Neural progenitor cell (in vitro differentiated cells): ENCODE data around the gene ADAM10. TPM values are rescaled to one million over a fixed set of nuclear protein-coding genes. Genes with fewer than 3 reads are reported as not detected.
A peak's percentile ranks its signal among the peaks of the same experiment; 100 is the strongest.

Source experiments
- DNase-seq: peaks from one replicate; pipeline ENCODE4 v3.0.0-alpha.2; 2016; ENCODE audit warnings: low spot score
- H2AFZ ChIP-seq: fragments of 200-600 bp; sonication (generic); replicated peaks from 2 replicates; pipeline ENCODE4 v1.6.1; 2016; ENCODE audit warnings: antibody characterized with exemption
- H3F3A ChIP-seq: fragments of 200-600 bp; sonication (generic); 2 replicates; pipeline ENCODE4 v1.6.1; 2016; ENCODE audit warnings: antibody characterized with exemption, low read depth
- H3K27ac ChIP-seq: fragments of 200-600 bp; sonication (generic); 2 replicates; pipeline ENCODE4 v1.5.1; 2016; ENCODE audit warnings: mild to moderate bottlenecking
- H3K27me3 ChIP-seq: fragments of 200-600 bp; sonication (generic); 2 replicates; pipeline ENCODE4 v1.6.1; 2016; ENCODE audit warnings: mild to moderate bottlenecking, moderate library complexity
- H3K36me3 ChIP-seq: fragments of 200-600 bp; sonication (generic); 2 replicates; pipeline ENCODE4 v1.5.1; 2016
- H3K4me1 ChIP-seq: fragments of 200-600 bp; sonication (generic); 2 replicates; pipeline ENCODE4 v1.6.1; 2016; ENCODE audit warnings: mixed run types
- H3K4me2 ChIP-seq: fragments of 200-600 bp; sonication (generic); 2 replicates; pipeline ENCODE4 v1.6.1; 2016
- H3K4me3 ChIP-seq: fragments of 200-600 bp; sonication (generic); 2 replicates; pipeline ENCODE4 v1.5.1; 2016
- H3K79me2 ChIP-seq: fragments of 200-600 bp; sonication (generic); 2 replicates; pipeline ENCODE4 v1.6.1; 2016; ENCODE audit warnings: low read depth
- H3K9ac ChIP-seq: fragments of 200-600 bp; sonication (generic); 2 replicates; pipeline ENCODE4 v1.6.1; 2016
- H3K9me3 ChIP-seq: fragments of 200-600 bp; sonication (generic); 2 replicates; pipeline ENCODE4 v1.5.1; 2016; ENCODE audit warnings: low read depth
- H4K20me1 ChIP-seq: fragments of 200-600 bp; sonication (generic); 2 replicates; pipeline ENCODE4 v1.6.1; 2016; ENCODE audit warnings: low read depth
- H3K27ac Mint-ChIP-seq: 3 replicates; pipeline ENCODE4 v1.8.0; 2021; ENCODE audit warnings: mixed read lengths
- H3K27me3 Mint-ChIP-seq: 2 replicates; pipeline ENCODE4 v1.8.0; 2022; ENCODE audit warnings: low read depth, mild to moderate bottlenecking, inconsistent platforms, moderate library complexity, mixed read lengths; ENCODE audit not compliant: insufficient read depth
- H3K36me3 Mint-ChIP-seq: 3 replicates; pipeline ENCODE4 v1.8.0; 2021; ENCODE audit warnings: mixed read lengths
- H3K4me1 Mint-ChIP-seq: 3 replicates; pipeline ENCODE4 v1.8.0; 2021; ENCODE audit warnings: mixed read lengths
- H3K4me3 Mint-ChIP-seq: 3 replicates; pipeline ENCODE4 v1.8.0; 2021; ENCODE audit warnings: mild to moderate bottlenecking, moderate library complexity, mixed read lengths
- H3K9me3 Mint-ChIP-seq: 3 replicates; pipeline ENCODE4 v1.8.0; 2020; ENCODE audit warnings: mixed read lengths
- EZH2 ChIP-seq: fragments of 200-600 bp; sonication (generic); IDR thresholded peaks from 2 replicates; pipeline ENCODE4 v1.6.1; 2017; ENCODE audit warnings: antibody characterized with exemption, mild to moderate bottlenecking, moderate library complexity
- EZH2phosphoT487 ChIP-seq: fragments of 200-600 bp; sonication (generic); IDR thresholded peaks from 2 replicates; pipeline ENCODE4 v1.6.1; 2017; ENCODE audit warnings: antibody characterized with exemption
- total RNA-seq: library from RNA; depleted of rRNA; stranded (reverse); fragments of >200 nt; gene quantifications from 2 replicates; pipeline ENCODE4 v1.2.3, GENCODE V29; 2015; ENCODE audit warnings: low replicate concordance
- TF ChIP-seq, protein P1 (sequence below): fragments of 200-600 bp; sonication (generic); IDR thresholded peaks from 2 replicates; pipeline ENCODE4 v1.5.1; 2017; ENCODE audit warnings: antibody characterized with exemption, mild to moderate bottlenecking

ADAM10 gene, protein sequence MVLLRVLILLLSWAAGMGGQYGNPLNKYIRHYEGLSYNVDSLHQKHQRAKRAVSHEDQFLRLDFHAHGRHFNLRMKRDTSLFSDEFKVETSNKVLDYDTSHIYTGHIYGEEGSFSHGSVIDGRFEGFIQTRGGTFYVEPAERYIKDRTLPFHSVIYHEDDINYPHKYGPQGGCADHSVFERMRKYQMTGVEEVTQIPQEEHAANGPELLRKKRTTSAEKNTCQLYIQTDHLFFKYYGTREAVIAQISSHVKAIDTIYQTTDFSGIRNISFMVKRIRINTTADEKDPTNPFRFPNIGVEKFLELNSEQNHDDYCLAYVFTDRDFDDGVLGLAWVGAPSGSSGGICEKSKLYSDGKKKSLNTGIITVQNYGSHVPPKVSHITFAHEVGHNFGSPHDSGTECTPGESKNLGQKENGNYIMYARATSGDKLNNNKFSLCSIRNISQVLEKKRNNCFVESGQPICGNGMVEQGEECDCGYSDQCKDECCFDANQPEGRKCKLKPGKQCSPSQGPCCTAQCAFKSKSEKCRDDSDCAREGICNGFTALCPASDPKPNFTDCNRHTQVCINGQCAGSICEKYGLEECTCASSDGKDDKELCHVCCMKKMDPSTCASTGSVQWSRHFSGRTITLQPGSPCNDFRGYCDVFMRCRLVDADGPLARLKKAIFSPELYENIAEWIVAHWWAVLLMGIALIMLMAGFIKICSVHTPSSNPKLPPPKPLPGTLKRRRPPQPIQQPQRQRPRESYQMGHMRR
- 150 and 153 TPM in 2 replicates for total RNA-seq

DNA sequence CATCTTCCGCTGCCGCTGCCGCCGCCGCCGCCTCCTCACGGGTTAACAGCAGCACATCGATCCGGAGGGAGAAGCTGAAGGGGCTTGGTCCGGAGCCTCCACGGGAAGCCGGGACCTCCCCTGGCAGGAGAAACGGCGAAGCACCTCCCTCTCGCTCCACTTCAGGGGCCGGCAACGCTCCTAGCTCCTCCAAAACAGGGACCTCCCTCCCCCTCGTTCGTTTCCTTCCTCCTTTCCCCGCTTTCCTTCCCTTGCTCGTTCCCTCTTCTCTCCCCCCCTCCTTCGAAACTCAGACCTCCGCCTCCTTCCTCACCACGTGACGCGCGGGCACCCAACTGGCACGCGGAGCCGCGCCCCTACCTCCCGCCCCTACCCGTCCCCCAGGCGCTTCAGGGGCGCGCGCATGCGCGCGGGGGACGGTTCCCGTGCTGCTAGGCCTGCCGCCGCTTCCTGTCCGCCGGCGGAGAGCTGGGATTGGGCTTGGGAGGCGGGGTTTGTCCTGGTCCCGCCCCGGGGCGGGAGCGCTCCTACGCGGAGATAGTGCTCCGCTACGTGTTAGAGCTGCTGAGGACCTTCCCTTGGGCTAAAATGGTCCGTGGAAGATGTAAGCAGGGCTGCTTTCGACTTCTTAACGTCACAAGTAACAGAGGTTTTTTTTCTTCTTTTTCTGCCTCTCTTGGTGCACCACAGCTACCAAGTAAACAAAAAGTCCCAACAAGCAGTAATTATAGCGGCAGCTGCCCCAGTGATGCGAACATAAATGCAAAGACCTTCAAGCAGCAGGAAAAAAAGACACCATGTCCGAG lies at the start of gene ADAM10:
ADAM10 (minus strand) TSS at position 176 of the 806 bp plus-strand sequence; CDS start at position 3, 173 bp downstream.
- Histone ChIP-seq H3K9me3 (no peaks in the 10 kb centered on the region), H4K20me1 (peaks cover 38% of the 10 kb centered on the region), H3K9ac (peak within 1 kb of the TSS; percentile 95), H3K4me1 (peaks cover 21% of the 10 kb centered on the region), H3K36me3 (no peaks in the 10 kb centered on the region), H3K4me3 (peak within 1 kb of the TSS; percentile 96), H3K27me3 (no peaks in the 10 kb centered on the region), H3F3A (peaks cover 23% of the 10 kb centered on the region), H3K27ac (peak within 1 kb of the TSS; percentile 100), H3K79me2 (peaks cover 43% of the 10 kb centered on the region), H3K4me2 (peak within 1 kb of the TSS; percentile 83), H2AFZ (peak within 1 kb of the TSS; percentile 89)
- peak within 1 kb of the TSS; percentile 99 for H3K27ac Mint-ChIP-seq
- peak; percentile 100 for DNase-seq
- peaks cover 9% of the 10 kb centered on the region for H3K36me3 Mint-ChIP-seq
- TF ChIP-seq EZH2 (no peak), EZH2phosphoT487 (no peak)
- TF ChIP-seq, protein P1, sequence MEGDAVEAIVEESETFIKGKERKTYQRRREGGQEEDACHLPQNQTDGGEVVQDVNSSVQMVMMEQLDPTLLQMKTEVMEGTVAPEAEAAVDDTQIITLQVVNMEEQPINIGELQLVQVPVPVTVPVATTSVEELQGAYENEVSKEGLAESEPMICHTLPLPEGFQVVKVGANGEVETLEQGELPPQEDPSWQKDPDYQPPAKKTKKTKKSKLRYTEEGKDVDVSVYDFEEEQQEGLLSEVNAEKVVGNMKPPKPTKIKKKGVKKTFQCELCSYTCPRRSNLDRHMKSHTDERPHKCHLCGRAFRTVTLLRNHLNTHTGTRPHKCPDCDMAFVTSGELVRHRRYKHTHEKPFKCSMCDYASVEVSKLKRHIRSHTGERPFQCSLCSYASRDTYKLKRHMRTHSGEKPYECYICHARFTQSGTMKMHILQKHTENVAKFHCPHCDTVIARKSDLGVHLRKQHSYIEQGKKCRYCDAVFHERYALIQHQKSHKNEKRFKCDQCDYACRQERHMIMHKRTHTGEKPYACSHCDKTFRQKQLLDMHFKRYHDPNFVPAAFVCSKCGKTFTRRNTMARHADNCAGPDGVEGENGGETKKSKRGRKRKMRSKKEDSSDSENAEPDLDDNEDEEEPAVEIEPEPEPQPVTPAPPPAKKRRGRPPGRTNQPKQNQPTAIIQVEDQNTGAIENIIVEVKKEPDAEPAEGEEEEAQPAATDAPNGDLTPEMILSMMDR: no peak
- peaks cover 18% of the 10 kb centered on the region for H3K4me1 Mint-ChIP-seq
- peak within 1 kb of the TSS; percentile 98 for H3K4me3 Mint-ChIP-seq
- no peaks in the 10 kb centered on the region for H3K9me3 Mint-ChIP-seq
- H3K27me3 Mint-ChIP-seq: peaks cover 3% of the 10 kb centered on the region

DNA sequence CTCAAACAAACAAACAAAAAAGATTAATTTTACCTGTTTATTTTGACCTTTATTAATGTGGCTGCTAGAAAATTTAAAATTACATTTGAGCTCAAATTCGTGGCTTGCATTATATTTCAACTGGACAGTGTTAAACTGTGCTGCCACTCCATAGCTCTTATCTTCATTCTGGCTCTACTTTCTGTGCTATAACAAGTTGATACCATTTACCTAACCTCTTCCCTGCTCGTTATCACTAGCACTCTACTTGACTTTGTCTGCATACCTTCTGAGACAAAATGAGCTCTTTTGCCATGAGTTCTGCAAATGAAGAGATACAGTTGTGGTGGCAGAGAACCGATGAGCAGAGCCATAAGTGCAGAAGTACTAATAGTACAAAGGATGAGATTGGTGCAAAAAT lies 48.0 kb upstream of the ADAM10 start:
- TF ChIP-seq EZH2phosphoT487 (no peak), EZH2 (no peak)
- TF ChIP-seq, protein P1: no peak
- no peak overlapping the region for H3K4me3 Mint-ChIP-seq
- no peaks in the 10 kb centered on the region for H3K4me1 ChIP-seq
- H3K9me3 ChIP-seq: no peaks in the 10 kb centered on the region
- no peak overlapping the region for H3K27ac ChIP-seq
- H4K20me1 ChIP-seq: no peaks in the 10 kb centered on the region
- no peaks in the 10 kb centered on the region for H3K9me3 Mint-ChIP-seq
- no peaks in the 10 kb centered on the region for H3K4me1 Mint-ChIP-seq
- no peaks in the 10 kb centered on the region for H3K27me3 Mint-ChIP-seq
- peaks cover 6% of the 10 kb centered on the region for H3K36me3 Mint-ChIP-seq
- no peaks in the 10 kb centered on the region for H3F3A ChIP-seq
- no peak overlapping the region for H3K4me3 ChIP-seq
- H3K79me2 ChIP-seq: no peaks in the 10 kb centered on the region
- no peak overlapping the region for H3K4me2 ChIP-seq
- no peaks in the 10 kb centered on the region for H3K36me3 ChIP-seq
- no peak for DNase-seq
- no peak overlapping the region for H3K27ac Mint-ChIP-seq
- no peak overlapping the region for H3K9ac ChIP-seq
- H2AFZ ChIP-seq: no peak overlapping the region
- H3K27me3 ChIP-seq: no peaks in the 10 kb centered on the region

DNA sequence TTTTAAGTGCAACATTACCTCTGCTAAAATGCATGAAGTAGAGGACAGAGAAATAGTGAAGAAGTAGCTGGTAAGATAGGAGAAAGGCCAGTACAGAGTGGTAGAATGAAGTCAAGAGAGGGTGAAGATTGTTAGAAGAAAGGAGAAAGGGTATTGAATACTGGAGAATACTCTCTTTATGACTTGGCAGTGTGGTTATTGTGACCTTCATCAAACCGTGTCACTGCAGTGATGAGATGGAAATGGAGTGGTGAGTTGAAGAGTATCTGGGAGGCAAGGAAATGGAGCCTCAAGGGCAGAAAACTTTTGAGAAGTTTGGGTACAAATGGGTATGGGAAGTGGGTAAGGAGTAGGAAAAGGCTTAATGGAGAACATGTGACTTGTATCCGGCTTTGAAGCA lies 46.3 kb upstream of the ADAM10 start:
- Histone ChIP-seq H3K79me2 (no peaks in the 10 kb centered on the region), H2AFZ (no peak overlapping the region), H3K9me3 (no peaks in the 10 kb centered on the region), H3K4me3 (no peak overlapping the region), H3K36me3 (no peaks in the 10 kb centered on the region), H4K20me1 (no peaks in the 10 kb centered on the region), H3K27me3 (no peaks in the 10 kb centered on the region), H3F3A (no peaks in the 10 kb centered on the region), H3K9ac (no peak overlapping the region), H3K4me1 (no peaks in the 10 kb centered on the region), H3K27ac (no peak overlapping the region), H3K4me2 (no peak overlapping the region)
- no peak overlapping the region for H3K27ac Mint-ChIP-seq
- DNase-seq: no peak
- TF ChIP-seq EZH2 (no peak), EZH2phosphoT487 (no peak)
- TF ChIP-seq, protein P1: no peak
- no peak overlapping the region for H3K4me3 Mint-ChIP-seq
- no peaks in the 10 kb centered on the region for H3K9me3 Mint-ChIP-seq
- H3K27me3 Mint-ChIP-seq: no peaks in the 10 kb centered on the region
- H3K36me3 Mint-ChIP-seq: peaks cover 8% of the 10 kb centered on the region
- no peaks in the 10 kb centered on the region for H3K4me1 Mint-ChIP-seq
